Measurements from ENCODE around the gene GRK5.

The GRK5 gene

DNA sequence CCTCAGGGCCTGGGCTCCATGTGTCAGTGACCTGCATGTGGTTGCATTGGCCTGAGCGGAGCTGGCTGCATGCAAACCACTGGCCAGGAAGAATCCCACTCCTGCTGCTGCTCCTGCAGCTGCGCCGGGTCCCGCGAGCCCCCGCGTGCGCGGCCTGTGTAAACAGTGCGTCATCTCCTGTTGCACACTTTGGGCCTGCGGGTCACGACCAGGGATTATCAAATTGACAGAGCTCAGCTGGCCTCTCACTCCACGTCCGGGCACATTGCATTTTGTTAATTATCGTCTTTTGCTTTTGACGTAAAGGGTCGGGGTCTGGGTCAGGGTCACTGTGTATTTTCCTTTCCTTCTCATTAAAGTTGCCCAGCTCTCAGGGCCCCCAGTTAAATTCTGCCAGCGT lies 202.5 kb downstream of the GRK5 start:
- no peak for DNase-seq

DNA sequence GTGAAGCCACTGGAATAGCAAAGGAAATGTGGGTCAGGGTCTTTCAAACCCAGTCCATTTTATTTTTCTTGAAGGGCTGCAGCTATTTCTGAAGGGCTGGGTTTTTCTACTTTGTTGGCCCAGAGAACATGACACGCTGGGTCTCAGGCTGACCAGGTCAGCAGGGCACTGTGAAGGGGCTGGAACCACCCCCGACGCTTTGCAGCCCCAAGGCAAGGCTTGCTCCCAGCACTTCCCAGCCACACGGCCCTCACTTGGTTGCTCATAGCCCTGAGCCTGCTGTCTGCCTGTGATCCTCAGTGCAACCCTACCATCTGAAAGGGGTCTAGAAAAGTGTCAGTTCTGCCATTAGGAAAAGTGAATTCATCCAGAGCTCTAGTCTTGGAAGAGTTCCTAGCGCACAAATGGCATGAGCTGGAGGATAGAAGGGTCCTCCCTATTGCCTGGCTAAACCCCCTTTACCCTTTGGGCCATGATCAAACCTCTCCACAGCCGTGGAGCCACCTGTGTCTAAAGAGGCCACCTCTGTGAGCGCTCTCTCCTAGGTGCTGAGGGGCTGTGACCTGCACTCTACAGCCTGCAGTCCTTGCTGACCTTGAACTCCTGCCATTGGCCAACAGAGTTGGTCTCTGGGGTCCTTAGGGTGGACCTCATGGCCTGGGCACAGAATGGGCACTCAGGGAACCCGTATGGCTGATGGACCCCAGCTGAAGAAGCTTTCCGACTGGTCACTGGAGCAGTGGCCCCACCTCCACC lies 203.2 kb downstream of the GRK5 start:
- no peak for DNase-seq

DNA sequence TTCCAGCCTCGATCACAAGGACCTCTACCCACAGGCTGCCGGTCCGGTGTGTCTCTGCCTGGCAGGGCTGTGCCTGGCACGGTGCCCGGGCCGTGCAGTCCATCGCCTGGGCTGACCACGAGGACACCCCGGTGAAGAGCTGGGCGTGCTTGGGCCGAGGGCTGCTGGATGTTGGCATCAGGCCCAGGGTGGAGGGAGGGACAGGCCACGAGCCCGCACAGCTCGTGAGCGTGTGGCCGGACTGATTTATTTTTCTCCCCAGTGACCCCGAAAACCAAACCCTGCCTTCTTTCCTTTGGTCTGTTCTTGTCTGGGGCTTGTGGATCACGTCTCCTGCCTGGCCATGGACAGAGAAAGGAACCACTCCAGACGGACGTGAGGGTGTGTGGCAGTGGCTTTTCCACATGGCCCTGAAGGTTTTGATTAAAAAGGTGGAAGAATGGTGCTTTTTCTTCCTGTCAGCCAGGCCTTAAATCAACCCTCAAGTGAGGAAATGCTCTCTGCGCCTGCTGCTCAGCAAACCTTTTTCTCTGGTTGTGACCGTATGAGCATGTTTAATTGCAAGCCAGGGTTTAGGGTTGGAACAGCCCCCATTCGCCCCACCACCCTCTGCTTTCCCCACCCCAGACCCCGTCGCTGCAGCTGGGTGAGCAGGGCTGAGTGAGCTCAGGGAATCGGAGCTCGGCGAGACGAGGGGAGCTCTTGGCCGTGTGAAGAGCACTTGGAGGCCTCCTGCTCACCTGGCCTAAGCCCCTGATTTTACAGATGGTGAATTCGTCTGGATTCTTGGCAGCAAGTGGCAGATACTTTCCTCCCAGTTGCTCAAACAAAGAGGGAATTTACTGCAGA lies 205.1 kb downstream of the GRK5 start:
- no peak for DNase-seq

DNA sequence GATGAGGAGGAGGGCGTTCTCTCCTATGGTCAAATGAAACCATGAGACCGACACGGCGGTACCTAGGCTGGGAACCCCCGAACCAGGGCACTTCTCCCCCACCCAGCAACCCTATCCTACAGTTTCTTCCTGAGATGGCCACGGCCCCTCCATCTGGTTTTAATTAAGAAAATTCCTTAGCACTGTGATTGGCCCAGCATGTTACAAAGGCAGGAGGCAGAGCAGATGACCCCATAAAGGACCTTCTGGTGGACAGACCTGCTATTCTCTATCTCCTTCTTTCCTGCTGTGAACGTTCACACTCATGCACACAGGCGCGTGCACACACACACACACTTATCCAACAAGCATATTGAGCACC lies 205.7 kb downstream of the GRK5 start:
- no peak for DNase-seq

DNA sequence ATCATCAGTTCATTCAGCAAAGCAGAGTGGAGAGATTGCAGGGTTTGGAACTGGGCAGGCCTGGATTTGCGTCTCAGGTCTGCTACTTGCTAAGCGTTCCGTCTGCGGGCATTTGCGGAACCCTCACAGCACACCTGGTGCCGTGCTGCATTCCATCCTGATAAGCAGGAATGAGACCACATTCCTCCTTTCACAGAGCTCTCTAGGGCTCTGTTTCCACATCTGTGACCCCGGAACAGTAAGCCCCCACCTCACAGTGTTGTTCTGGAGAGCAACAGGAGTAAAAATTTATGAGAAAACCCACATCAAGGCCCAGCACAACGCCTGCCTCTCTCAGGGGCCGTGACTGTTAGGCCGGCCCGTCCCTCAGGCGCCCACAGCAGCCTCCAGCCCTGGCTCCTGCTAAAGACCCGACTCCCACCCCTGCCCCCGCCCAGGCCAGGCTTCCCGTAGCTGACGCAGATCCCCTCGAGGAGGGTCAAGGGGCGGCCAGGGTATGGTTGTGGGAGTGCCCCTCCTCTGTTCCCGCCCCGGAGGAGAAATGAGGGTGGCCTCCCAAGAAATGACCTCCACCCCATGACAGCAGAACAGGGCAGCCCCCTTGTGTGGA lies 206.2 kb downstream of the GRK5 start:
- DNase-seq, result no peak

DNA sequence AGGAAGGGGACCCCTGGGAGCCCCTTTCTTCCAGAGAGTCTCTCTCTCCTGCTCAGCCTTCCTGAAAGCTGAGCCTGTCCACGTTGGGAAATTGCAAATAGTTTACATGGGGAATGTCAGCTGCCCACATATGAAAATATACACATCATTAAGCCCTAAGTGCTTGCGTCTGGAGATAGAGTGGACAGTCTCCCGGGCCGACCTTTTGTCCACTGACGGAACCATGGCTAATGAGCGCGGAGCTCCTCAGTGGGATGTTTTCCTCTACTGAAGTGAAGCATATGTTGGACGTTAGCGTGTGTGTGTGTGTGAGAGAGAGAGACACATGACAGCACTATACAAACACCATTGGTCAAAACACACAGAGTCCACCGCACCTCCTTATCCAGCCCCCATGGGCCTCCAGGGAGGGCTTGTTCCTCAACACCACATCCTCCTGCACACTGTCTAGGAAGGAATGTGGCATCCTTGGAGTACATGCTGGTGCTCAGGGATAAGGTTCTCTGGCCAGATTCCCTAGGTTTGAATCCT lies 206.8 kb downstream of the GRK5 start:
- no peak for DNase-seq

DNA sequence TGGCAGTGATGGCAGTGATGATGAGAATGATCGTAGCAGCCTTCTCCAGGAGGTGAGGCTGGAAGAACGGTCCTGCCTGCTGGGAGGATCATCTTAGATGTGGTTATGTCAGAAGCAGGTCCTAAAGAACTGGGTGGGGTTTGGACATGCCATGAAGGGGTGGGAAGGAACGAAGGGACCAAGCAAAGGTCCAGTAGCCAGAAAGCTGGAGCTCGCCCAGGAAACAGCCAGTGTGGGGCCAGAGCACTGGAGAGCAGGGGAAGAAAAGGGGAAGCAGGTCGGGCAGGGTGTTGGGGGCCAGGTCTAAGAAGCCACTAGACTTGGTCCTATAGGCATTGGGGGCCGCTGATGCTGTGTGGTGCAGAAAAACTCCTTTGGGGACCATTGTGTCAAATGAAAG lies 207.8 kb downstream of the GRK5 start:
- no peak for DNase-seq

DNA sequence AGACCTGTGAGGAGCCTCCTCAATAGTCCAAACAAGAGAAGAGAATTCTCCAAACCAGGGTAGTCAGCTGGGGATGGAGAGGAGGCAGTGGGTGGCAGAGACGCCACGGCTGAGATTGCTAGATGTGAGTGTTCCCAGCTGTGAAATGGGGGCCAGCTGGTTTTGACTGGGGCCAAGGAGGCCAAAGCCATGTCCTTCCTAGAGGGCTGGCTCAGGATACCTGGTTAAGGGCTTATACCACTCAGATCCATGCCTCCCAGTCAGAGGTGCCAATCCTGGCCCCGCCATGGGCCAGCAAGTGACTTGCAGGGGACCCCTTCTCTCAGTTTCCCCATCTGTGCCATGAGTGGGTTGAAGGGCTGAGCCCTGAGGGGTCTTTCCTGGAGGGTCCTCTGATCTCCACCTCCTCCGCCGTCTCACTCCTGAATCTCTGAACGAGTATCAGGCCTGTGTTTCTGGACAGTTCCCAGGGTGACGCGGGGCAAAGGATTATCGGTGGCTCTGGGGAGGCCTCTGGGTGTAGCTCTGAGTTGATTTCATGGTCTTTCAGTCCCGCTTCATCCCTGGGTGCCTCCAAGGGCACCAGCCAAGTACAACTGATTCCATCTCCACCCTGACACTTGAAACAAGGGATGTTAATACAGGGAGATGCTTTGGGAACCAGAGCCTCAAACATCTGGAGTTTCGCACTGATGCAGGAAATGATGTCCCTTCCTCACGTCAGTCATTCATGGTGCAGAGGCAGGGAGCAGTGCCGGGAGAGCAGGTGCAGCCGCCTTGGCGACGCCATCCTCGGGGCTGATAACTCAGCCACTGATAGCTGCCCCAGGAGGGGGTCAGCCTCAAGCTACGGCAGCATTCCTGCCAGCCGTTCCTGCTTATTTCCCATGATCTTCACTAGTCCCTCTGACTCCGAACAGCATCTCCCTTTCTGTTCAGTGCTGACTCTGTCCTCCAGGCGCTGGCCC lies 208.4 kb downstream of the GRK5 start:
- DNase-seq, result no peak

DNA sequence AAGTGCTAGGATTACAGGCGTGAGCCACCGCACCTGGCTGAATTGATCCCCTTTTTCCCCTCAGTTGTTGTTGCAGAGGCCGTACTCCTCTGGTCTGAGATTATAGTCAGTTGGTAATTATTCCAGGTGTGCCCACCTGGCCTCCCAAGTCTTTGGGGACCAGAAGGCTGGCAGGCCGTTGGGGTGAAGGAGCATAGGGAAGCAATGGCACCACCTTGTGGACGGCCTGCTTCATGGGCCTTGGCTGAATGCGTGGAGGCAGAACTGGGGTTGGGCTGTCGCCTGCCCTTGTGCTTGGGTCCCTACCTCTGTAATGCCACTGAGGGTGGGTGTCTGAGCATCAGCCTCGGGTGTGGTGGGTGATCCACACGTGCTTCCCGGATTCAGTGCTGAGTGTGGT lies 209.5 kb downstream of the GRK5 start:
- DNase-seq, result peak; percentile 80

DNA sequence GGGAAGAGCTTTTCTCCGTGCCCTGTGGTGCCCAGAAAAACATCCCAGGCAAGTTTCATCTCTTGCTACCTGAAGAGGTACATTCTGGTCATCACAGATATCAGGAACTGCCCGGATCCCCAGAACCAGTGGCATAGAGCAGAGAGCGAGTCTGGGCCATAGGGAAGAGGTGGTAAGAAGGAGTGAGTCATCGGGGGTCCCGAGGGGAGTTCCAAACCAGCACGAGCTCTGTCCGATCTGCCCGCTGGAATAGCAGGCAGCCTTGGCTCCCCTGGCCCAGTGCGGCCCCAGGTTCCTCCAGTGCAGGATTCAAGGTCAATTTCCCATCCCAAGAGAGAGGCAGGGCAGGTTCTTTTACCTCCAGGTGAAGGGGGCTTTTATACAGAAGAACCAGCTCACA lies 210.5 kb downstream of the GRK5 start:
- DNase-seq, result no peak

DNA sequence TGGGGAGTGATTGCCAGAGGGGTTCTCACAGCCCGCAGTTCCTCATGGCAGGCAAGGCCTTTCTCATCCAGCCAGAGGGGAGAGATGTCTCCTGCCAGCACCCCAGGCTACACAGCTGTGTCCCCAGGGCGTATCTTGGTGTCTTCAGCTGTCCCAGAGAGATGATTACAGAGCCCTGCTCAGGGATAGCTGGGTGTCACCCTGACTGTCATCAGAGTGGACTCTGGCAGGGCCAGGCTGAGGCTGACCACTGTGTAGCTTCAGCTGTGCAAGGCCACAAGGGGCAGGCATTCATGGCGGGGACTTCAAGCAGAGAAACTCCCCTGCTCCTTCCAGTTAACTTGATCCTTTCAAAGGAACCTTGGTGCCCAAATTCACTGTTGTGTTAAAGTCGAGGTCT lies 211.0 kb downstream of the GRK5 start:
- DNase-seq, result no peak

DNA sequence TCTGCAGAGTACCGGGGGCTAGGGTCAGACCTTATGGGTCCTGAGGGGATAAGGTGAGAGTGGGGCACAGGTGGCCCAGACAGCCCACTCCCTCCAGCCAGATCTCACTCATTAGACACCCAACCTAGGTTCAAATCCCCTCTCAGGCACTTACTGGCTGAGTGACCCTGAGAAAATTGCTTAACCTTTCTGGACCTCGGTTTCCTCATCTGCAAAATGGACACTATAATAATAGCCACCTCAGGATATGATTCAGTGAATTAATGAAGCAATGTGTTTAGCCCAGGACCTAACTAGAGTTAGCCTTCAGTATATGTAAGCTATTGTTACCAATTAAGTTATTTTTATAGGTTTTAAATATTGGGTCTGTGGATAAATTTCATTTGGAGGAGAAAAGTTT lies 212.6 kb downstream of the GRK5 start:
- DNase-seq, result no peak

DNA sequence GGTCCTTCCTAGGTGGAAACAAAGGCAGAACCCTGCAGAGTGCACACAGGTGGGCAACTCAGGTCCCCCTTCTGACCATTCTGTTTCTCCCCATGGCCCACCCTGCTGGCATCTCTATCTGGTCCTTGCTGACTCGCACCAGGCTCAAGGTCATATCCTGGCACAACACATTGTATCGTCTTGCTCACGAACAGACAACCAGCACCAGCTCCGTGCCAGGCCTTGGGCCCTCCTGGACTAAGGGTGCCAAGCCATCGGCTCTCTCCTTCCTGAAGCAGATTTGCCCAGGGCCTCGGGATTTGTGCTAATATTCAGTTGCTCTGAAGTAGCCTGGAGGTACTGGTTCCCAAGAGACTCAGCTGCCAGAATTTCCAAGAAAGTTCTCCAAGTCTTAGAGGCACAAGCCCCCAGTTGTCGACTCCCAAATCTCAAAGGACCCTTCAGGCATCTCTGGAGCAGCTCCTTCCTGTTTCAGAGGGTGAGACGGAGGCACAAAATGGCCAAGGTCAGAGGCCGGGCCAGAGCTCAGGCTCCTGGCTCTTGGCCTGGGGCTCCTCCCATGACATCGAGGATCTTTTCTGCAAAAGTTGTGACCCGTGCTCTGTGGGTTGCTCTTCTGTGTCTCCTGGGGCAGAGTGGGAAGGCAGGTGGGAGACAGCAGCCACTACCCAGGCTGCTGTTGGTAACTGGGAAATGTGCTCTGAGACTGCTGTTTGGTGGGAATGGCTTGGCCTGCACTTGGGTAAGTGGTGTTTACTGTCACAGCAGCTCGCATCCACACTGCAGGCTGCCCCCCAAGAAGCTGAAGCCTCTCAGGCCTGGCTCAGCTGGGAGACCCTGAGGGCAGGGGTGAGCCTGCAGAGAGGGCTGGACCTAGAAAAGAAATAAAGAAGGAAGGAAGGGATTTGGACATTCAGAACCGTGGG lies 213.8 kb downstream of the GRK5 start:
- DNase-seq, result no peak

DNA sequence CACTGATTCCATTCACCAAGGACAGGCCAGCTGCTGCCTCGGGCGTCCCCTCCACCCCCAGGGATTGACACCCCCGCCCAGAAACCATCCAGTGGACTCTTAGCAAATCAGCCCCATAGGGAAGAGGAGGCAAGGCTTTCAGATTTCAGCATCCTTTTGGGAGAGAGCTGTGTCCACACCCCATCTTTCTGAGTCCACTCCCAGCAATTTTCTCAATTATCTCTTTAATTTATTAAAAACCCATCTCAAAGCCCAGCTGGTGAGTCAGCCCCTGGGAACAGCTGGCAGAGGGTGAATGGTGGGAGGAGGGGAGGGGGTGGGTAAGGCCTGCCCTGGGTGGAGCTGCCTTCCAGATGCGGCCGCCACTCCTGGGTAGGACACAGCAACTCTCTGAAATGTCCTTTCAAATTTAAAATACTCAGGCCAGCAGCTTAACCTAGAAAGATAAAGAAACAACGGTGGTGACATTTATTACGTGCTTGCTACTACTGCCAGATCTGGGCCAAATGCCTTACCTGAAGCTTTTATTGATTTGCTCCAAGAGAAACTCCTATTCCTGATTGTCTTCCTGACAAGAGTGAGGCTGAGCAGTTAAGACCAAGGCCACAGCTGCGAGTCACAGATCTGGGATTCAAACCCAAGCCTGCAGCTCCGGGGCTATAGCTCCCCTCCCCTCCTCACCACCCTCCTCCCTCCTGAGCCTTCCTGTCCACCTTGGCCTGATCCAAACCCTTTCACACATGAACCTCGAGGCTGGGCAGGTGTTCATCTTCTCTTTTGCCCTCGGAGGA lies 214.7 kb downstream of the GRK5 start:
- no peak for DNase-seq

DNA sequence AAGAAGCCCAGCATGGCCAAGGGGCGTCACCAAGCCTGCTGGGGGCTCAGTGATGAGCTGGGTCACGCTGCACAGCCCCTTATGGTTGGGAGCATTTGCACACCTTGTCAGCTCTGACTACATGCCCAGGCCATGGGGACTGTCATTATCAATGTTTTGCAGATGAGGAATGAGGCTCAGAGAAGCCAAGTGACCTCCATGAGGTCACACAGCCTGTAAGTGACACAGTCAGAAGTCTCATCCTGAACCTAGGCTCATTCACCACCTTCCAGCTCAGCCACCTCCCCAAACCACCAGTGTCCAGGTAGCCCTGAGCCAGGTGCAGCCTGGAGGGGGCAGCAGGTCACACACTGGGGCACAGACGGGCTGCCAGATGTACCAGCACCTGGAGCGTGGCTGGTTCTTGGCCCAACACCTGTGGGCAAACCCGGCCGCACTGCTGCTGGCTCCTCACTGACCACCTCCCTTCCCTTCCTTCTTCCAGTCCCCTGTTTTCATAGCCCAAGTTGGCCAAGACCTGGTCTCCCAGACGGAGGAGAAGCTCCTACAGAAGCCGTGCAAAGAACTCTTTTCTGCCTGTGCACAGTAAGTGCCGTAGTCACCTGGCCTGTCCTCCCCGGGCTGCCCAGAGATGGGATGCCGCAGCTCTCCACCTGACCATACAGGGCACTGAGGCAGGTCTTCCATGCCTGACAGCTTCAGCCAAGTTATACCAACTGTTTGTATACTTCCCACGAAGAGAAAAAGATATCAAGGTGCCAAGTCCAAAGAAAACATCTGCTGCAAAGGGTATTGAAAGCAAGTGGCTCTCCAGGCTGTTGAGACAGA lies 215.5 kb downstream of the GRK5 start:
- no peak for DNase-seq

DNA sequence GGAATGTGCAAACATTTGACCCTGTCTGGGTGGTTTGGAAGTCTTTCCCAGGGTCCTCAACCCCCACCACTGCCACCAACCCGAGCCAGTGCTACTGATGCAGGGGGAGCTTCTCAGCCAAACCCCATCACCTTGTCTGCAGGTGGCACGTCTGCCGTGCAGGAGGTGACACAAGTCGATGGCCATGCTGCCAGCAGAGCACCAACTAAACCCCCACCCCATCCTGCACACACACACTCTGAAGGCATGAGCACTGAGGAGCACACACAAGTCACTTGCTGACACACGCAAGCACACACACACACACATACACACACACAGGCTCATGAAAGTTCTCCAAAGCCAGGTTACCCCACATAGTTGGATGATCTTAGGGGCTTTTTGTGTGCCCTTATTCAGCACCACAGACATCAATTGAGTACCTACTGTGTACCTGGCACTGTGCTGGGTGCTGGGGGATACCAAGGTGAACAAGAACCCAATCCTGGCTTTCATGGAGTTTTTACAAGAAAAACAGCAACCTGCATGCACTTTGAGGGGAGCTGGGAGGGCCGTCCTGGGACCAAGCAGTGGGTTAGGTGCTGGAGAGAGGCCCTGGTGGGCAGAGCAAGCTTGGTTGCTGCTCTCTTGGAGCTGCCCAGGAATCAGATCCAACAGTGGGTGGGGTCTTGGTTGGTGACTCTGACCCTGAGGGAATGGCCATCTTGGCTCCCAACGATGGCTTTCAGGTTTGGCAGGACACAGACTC lies 216.3 kb downstream of the GRK5 start:
- no peak for DNase-seq

DNA sequence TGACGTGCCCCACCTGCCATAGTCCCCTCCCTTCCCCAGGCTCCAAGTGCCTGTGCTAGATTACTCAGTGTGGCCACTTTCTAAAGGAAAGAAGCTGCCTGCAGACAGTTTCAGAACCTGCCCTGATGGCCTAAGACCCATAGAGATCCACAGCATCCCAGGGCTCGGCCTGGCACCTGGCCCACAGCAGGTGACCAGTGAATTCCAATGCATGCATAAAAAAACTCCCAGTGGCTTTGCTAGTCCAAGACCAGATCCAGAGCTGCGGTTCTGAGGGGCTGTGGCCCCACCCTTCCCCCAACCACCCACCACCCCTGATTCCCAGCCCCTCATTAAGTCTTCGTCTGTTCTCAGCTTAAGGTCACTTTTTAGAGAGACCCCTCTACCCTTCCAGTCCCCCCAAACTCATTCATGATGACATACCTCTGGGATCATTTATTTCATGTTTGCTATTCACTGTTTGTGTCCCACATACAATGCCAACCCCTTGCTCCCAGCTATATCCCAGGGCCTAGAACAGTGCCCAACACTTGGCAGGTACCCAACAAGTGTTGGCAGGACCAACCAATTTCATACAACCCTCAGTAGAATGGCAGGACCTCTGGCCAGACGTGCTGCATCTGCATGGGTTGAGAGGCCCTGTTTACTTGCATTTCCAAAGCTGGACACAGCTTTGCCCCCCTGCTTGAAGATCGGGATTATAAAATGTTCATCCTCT lies 217.0 kb downstream of the GRK5 start:
- no peak for DNase-seq
